DND-41 (cell line): ENCODE measurements around the gene MRRF.

ENCODE experiments used
- ATAC-seq: fragments of 200-7000 bp; cut with Tn5 transposase; 3 replicates; pipeline ENCODE4 v1.9.1; 2021; ENCODE audit warnings: low read depth; ENCODE audit not compliant: insufficient read depth
- DNase-seq: peaks from one replicate; pipeline ENCODE4 v3.0.0-alpha.2; 2020
- H2AFZ ChIP-seq: 2 replicates; pipeline ENCODE4 v1.6.0; 2012; ENCODE audit warnings: low read depth, low read length
- H3K27ac ChIP-seq: 2 replicates; pipeline ENCODE4 v1.5.1; 2012; ENCODE audit warnings: low read length, inconsistent platforms
- H3K27me3 ChIP-seq: fragments of 200-600 bp; sonication (generic); 2 replicates; pipeline ENCODE4 v1.6.0; 2012; ENCODE audit warnings: low read length, mild to moderate bottlenecking, inconsistent platforms; ENCODE audit not compliant: insufficient read depth, poor library complexity
- H3K36me3 ChIP-seq: 2 replicates; pipeline ENCODE4 v1.5.1; 2012; ENCODE audit warnings: low read length, inconsistent platforms; ENCODE audit not compliant: insufficient read depth
- H3K4me1 ChIP-seq: 2 replicates; pipeline ENCODE4 v1.5.1; 2012; ENCODE audit warnings: mild to moderate bottlenecking, low read length; ENCODE audit not compliant: insufficient read depth
- H3K4me2 ChIP-seq: 2 replicates; pipeline ENCODE4 v1.6.0; 2012; ENCODE audit warnings: mild to moderate bottlenecking, moderate library complexity, low read length, inconsistent platforms; ENCODE audit not compliant: insufficient read depth
- H3K4me3 ChIP-seq, 2 experiments: fragments of 200-600 bp in 1 of 2; shearing (Covaris generic) in 1 of 2; 2 replicates each; pipeline ENCODE4 v1.5.1; 2012 to 2016; ENCODE audit warnings: inconsistent platforms in 2 of 2, low read length in 2 of 2, mild to moderate bottlenecking in 2 of 2, low read depth in 1 of 2, moderate library complexity in 1 of 2
- H3K79me2 ChIP-seq: 2 replicates; pipeline ENCODE4 v1.6.0; 2012; ENCODE audit warnings: low read length, inconsistent platforms; ENCODE audit not compliant: insufficient read depth
- H3K9ac ChIP-seq: 2 replicates; pipeline ENCODE4 v1.6.0; 2012; ENCODE audit warnings: low read depth, mild to moderate bottlenecking, inconsistent platforms, low read length, moderate library complexity
- H3K9me3 ChIP-seq: 2 replicates; pipeline ENCODE4 v1.5.1; 2012; ENCODE audit warnings: low read length, moderate library complexity, mild to moderate bottlenecking, inconsistent platforms; ENCODE audit not compliant: insufficient read depth, severe bottlenecking
- H4K20me1 ChIP-seq: 2 replicates; pipeline ENCODE4 v1.6.0; 2012; ENCODE audit warnings: low read length; ENCODE audit not compliant: insufficient read depth
- EZH2 ChIP-seq: IDR thresholded peaks from 3 replicates; pipeline ENCODE4 v1.6.1; 2012; ENCODE audit warnings: borderline replicate concordance, low read depth, mild to moderate bottlenecking, moderate library complexity, low read length, inconsistent platforms; ENCODE audit not compliant: severe bottlenecking
- TF ChIP-seq, protein P1 (sequence below): IDR thresholded peaks from 2 replicates; pipeline ENCODE4 v1.5.1; 2012; ENCODE audit warnings: borderline replicate concordance, low read length, moderate library complexity, mild to moderate bottlenecking; ENCODE audit not compliant: poor library complexity, severe bottlenecking; ENCODE audit errors: extremely low read depth

The MRRF gene

DNA sequence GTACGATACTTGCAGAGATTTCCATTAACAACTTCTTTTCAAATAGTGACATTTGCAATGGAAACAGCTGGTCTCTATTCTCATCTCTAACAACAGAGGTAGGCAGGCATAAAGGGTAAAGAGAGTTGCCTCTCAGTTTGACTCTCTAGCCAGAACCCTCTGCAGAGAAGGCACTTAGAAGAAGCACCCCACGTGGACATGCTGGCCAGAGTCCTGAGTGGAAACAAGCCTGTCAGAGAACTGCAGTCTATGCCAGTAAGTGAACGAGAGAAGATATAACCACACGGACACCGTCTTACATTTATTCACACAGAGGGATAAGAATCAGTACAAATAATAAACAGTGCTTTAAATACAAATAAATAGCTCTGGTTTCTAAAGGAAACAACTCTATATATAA is 25.0 kb upstream of the MRRF start:
- ATAC-seq (no peak), DNase-seq (no peak)
- H3K79me2 ChIP-seq = no peaks in the 10 kb centered on the region
- H3K36me3 ChIP-seq = peaks cover 40% of the 10 kb centered on the region
- no peaks in the 10 kb centered on the region for H4K20me1 ChIP-seq
- no peak overlapping the region for H3K27ac ChIP-seq
- H3K9ac ChIP-seq = no peak overlapping the region
- no peak overlapping the region for H2AFZ ChIP-seq
- H3K4me2 ChIP-seq = no peak overlapping the region
- H3K27me3 ChIP-seq = no peaks in the 10 kb centered on the region
- no peak overlapping the region for H3K4me3 ChIP-seq
- TF ChIP-seq, protein P1, sequence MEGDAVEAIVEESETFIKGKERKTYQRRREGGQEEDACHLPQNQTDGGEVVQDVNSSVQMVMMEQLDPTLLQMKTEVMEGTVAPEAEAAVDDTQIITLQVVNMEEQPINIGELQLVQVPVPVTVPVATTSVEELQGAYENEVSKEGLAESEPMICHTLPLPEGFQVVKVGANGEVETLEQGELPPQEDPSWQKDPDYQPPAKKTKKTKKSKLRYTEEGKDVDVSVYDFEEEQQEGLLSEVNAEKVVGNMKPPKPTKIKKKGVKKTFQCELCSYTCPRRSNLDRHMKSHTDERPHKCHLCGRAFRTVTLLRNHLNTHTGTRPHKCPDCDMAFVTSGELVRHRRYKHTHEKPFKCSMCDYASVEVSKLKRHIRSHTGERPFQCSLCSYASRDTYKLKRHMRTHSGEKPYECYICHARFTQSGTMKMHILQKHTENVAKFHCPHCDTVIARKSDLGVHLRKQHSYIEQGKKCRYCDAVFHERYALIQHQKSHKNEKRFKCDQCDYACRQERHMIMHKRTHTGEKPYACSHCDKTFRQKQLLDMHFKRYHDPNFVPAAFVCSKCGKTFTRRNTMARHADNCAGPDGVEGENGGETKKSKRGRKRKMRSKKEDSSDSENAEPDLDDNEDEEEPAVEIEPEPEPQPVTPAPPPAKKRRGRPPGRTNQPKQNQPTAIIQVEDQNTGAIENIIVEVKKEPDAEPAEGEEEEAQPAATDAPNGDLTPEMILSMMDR = no peak
- no peak for TF ChIP-seq EZH2
- H3K9me3 ChIP-seq = no peaks in the 10 kb centered on the region
- H3K4me1 ChIP-seq = no peaks in the 10 kb centered on the region

DNA sequence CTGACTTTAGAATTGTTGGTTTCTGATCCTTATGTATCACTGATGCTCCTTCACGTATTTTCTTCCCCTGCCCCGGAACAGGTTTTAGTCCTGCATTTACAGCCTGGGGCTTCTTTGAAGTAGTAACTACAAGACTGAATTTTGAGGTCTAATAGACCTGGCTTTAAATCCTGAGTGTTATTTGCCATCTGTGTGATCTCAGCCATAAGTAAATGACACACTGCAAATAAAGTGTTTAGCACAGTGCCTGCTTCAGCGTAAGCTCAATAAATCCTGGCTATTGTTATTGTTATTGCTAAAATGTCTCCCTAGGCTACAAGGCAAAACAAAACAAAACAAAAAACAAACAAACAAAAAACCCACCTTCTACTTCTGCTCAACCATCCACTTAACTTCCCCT is 20.3 kb upstream of the MRRF start:
- no peak for DNase-seq
- no peaks in the 10 kb centered on the region for H4K20me1 ChIP-seq
- no peak overlapping the region for H2AFZ ChIP-seq
- H3K4me3 ChIP-seq = no peak overlapping the region
- H3K4me2 ChIP-seq = no peak overlapping the region
- no peak for TF ChIP-seq EZH2
- TF ChIP-seq, protein P1 = no peak
- H3K4me1 ChIP-seq = no peaks in the 10 kb centered on the region
- peaks cover 71% of the 10 kb centered on the region for H3K36me3 ChIP-seq
- no peak for ATAC-seq
- H3K27ac ChIP-seq = no peak overlapping the region
- no peaks in the 10 kb centered on the region for H3K27me3 ChIP-seq
- no peak overlapping the region for H3K9ac ChIP-seq
- H3K79me2 ChIP-seq = no peaks in the 10 kb centered on the region
- H3K9me3 ChIP-seq = no peaks in the 10 kb centered on the region

DNA sequence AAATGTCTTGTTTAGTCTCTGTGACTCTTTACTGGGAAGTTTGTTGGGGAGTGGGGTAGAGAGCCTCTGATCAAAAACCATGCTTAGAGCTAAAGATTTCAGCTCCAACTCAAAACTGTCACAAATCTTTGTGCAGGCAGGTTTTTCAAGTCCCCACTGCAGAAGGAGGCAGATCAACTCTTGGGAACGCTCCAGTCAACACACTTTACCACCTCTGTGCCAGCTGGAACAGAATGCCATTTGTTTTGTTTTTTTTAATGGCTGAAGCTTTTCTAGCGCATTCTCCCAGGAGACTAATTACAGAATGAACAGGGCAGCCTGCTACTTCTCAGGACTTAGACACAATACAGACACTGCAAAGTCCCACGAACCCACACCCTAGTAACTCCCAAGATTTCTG is 18.0 kb upstream of the MRRF start:
- no peak overlapping the region for H2AFZ ChIP-seq
- no peak overlapping the region for H3K4me2 ChIP-seq
- no peaks in the 10 kb centered on the region for H4K20me1 ChIP-seq
- TF ChIP-seq EZH2 = no peak
- TF ChIP-seq, protein P1 = no peak
- H3K4me3 ChIP-seq = no peak overlapping the region
- H3K27me3 ChIP-seq = no peaks in the 10 kb centered on the region
- ATAC-seq = no peak
- no peak overlapping the region for H3K27ac ChIP-seq
- H3K4me1 ChIP-seq = no peaks in the 10 kb centered on the region
- no peaks in the 10 kb centered on the region for H3K79me2 ChIP-seq
- H3K9me3 ChIP-seq = no peaks in the 10 kb centered on the region
- H3K36me3 ChIP-seq = peaks cover 74% of the 10 kb centered on the region
- no peak for DNase-seq
- no peak overlapping the region for H3K9ac ChIP-seq

DNA sequence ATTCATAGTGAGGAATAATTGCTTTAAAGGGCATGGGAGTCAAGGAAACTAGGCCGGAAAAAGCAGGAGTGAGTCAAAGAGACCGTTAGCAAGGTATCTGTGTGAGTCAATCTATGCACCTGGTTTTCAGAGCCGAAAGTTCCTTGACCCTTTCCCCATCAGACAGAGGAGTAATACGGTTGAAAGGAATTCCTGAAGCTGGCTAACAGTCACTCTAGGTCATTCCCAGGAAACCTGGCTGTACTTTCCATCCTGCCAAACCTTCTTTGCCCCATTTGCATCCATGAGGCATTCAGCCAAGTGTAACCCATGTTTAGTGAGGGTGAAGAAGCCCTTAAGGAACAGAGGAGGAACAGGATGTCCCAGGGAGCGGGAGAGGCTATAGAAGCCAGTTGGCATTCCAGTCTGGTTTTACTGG is 16.2 kb upstream of the MRRF start:
- H3K27ac ChIP-seq = no peak overlapping the region
- H3K36me3 ChIP-seq = peaks cover 72% of the 10 kb centered on the region
- no peak overlapping the region for H3K9ac ChIP-seq
- no peak for ATAC-seq
- H3K9me3 ChIP-seq = no peaks in the 10 kb centered on the region
- no peak overlapping the region for H3K4me2 ChIP-seq
- H4K20me1 ChIP-seq = no peaks in the 10 kb centered on the region; the same call in 1 of the 2 replicates
- H3K79me2 ChIP-seq = peaks cover 3% of the 10 kb centered on the region; the same call in 1 of the 2 replicates
- no peaks in the 10 kb centered on the region for H3K4me1 ChIP-seq
- no peak for TF ChIP-seq EZH2
- TF ChIP-seq, protein P1 = no peak
- no peak overlapping the region for H2AFZ ChIP-seq
- H3K27me3 ChIP-seq = no peaks in the 10 kb centered on the region
- no peak overlapping the region for H3K4me3 ChIP-seq
- DNase-seq = no peak
